Mesothelial cell of epicardium (in vitro differentiated cells): ENCODE data around the gene ACOT7. TPM values are rescaled to one million over a fixed set of nuclear protein-coding genes. Genes with fewer than 3 reads are reported as not detected.
"Not testable (repeated sequence)": the region's sequence is repeated elsewhere in the genome, so short reads cannot be mapped to it uniquely, and the experiment has no call there.

ENCODE experiments used
- DNase-seq, 2 experiments: peaks; one replicate each; pipeline ENCODE4 v3.0.0; 2021; ENCODE audit warnings: low spot score in 2 of 2; ENCODE audit not compliant: unreplicated experiment in 2 of 2
- H3K27ac Mint-ChIP-seq: 2 replicates; pipeline ENCODE4 v1.8.0; 2021; ENCODE audit warnings: mixed read lengths
- H3K27me3 Mint-ChIP-seq: 2 replicates; pipeline ENCODE4 v1.8.0; 2021; ENCODE audit warnings: low read depth, mixed read lengths
- H3K36me3 Mint-ChIP-seq: 2 replicates; pipeline ENCODE4 v1.8.0; 2021; ENCODE audit warnings: mixed read lengths
- H3K4me1 Mint-ChIP-seq: 2 replicates; pipeline ENCODE4 v1.8.0; 2021; ENCODE audit warnings: mixed read lengths
- H3K4me3 Mint-ChIP-seq: 2 replicates; pipeline ENCODE4 v1.8.0; 2021; ENCODE audit warnings: mild to moderate bottlenecking, moderate library complexity, mixed read lengths
- H3K9me3 Mint-ChIP-seq: 2 replicates; pipeline ENCODE4 v1.8.0; 2021; ENCODE audit warnings: mixed read lengths
- total RNA-seq: library from RNA; stranded (reverse); gene quantifications from 3 replicates; pipeline ENCODE4 v1.2.1, GENCODE V29; 2021
- TF ChIP-seq, protein P1 (sequence below): fragments of 200-600 bp; sonication (generic); IDR thresholded peaks from one replicate; pipeline ENCODE4 v1.5.0; 2021; ENCODE audit warnings: antibody characterized with exemption; ENCODE audit not compliant: unreplicated experiment

Gene ACOT7
- total RNA-seq, result 17.4 to 21.3 TPM (median 20.3 TPM) in 3 replicates

- Mint-ChIP-seq H3K4me3 (peak within 1 kb of the TSS; percentile 76), H3K4me1 (peaks cover 14% of the 10 kb centered on the region), H3K9me3 (no peaks in the 10 kb centered on the region), H3K36me3 (no peaks in the 10 kb centered on the region), H3K27me3 (peaks cover 13% of the 10 kb centered on the region), H3K27ac (peak within 1 kb of the TSS; percentile 99)
- DNase-seq, result peak; percentile 81 to 85
- TF ChIP-seq, protein P1, sequence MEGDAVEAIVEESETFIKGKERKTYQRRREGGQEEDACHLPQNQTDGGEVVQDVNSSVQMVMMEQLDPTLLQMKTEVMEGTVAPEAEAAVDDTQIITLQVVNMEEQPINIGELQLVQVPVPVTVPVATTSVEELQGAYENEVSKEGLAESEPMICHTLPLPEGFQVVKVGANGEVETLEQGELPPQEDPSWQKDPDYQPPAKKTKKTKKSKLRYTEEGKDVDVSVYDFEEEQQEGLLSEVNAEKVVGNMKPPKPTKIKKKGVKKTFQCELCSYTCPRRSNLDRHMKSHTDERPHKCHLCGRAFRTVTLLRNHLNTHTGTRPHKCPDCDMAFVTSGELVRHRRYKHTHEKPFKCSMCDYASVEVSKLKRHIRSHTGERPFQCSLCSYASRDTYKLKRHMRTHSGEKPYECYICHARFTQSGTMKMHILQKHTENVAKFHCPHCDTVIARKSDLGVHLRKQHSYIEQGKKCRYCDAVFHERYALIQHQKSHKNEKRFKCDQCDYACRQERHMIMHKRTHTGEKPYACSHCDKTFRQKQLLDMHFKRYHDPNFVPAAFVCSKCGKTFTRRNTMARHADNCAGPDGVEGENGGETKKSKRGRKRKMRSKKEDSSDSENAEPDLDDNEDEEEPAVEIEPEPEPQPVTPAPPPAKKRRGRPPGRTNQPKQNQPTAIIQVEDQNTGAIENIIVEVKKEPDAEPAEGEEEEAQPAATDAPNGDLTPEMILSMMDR, result no peak
These were observed at the start of gene ACOT7 for GRCh38 chr1:6393400-6394187. ACOT7 (minus strand) TSS chr1:6393767; CDS start chr1:6393399, 368 bp downstream.

DNA sequence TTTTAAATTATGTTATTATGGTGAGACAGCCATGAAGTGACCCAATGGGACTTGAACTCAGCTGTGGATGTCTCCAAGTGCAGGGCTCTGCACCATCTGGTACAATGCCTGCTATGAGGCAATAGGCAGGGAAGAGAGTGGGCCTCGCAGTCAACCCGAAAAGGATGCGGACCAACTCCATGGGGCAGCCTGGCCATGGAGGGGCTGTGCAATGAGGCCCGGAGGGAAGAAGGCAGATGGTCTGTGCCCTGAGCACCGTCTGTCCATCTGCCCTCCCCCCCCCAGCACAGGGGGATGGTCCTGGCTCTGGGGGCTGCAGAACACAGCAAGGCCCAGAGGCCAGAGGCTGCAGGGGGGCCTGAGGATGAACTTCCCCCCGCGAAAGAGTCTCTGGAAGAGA is 48.0 kb upstream of the ACOT7 start:
- Mint-ChIP-seq H3K27ac (no peak overlapping the region), H3K4me3 (no peak overlapping the region), H3K36me3 (no peaks in the 10 kb centered on the region), H3K9me3 (no peaks in the 10 kb centered on the region), H3K4me1 (peaks cover 3% of the 10 kb centered on the region), H3K27me3 (peaks cover 53% of the 10 kb centered on the region)
- TF ChIP-seq, protein P1, result no peak
- no peak for DNase-seq

GRCh38 chr1:6440198-6441126 is 46.9 kb upstream of the ACOT7 start:
- TF ChIP-seq, protein P1, result peak; percentile 24
- H3K4me1 Mint-ChIP-seq, result no peaks in the 10 kb centered on the region
- DNase-seq, result no peak
- no peaks in the 10 kb centered on the region for H3K36me3 Mint-ChIP-seq
- peak overlapping the region; percentile 24 for H3K4me3 Mint-ChIP-seq
- H3K9me3 Mint-ChIP-seq, result no peaks in the 10 kb centered on the region
- peaks cover 43% of the 10 kb centered on the region for H3K27me3 Mint-ChIP-seq
- H3K27ac Mint-ChIP-seq, result no peak overlapping the region

DNA sequence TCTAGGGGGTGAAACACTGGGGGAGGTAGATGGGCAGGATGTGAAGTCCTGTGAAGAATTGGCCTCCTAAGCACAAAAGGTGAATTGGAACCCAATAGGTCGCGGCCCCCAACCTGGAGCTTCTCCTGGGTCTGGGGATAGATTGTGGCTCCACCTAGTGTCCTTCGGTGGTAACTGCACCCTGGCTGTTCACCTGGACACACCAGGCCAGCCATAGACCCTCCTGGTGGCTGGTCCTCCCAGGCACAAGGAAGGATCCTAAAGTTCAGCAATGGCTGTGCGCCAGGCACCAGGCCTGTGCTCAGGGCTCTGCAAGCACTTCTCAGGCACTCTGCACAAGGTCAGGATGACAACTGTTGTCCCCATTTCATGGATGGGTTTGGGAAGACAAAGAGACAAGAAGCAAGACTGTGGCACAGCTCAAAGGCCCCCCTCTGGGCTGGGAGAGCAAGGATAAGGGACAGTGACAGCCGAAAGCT is 44.5 kb upstream of the ACOT7 start:
- H3K4me1 Mint-ChIP-seq, result no peaks in the 10 kb centered on the region
- no peak overlapping the region for H3K4me3 Mint-ChIP-seq
- H3K36me3 Mint-ChIP-seq, result no peaks in the 10 kb centered on the region
- H3K27ac Mint-ChIP-seq, result no peak overlapping the region
- no peaks in the 10 kb centered on the region for H3K9me3 Mint-ChIP-seq
- peak in 1 of 2 experiments; percentile 81 for DNase-seq
- TF ChIP-seq, protein P1, result peak; percentile 93
- H3K27me3 Mint-ChIP-seq, result peaks cover 41% of the 10 kb centered on the region

DNA sequence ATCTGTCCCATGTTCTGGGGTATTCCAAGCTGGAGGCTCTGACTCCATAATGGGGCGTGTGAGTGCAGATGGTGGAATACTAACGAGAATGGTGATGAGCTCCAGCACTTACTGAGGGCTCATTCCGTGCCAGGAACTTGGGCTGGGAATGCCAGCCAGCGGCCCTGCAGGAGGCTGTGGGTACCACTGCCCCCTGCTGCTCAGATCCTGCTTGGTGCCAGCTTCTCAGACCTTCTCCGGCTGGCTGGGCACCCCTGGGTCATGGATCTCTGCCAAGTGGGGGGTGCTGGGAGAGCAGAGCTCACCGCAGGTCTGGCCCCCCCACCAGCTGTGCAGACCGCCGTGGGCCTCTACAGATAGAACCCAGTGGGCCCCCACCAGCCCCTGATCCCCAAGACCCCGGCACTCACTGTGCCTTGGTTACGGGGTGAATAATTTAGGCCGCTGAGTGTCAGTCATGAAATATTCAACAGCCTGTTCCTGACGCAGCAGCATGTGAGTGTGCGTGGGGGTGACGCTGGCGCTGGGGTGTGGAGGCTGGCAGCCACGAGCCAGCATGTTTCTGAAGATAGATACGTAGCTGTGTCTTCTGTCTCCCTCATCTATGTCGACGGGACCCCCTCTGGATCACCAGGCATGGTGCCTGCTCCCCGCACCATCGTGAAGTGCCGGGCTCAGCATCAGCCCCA is 43.6 kb upstream of the ACOT7 start:
- peaks cover 41% of the 10 kb centered on the region for H3K27me3 Mint-ChIP-seq
- H3K27ac Mint-ChIP-seq, H3K4me1 Mint-ChIP-seq, H3K9me3 Mint-ChIP-seq, DNase-seq, H3K36me3 Mint-ChIP-seq, H3K4me3 Mint-ChIP-seq: not testable (repeated sequence)

- H3K27me3 Mint-ChIP-seq, result peaks cover 32% of the 10 kb centered on the region
- DNase-seq, result not testable (repeated sequence)
These were observed 42.7 kb upstream of the ACOT7 start for GRCh38 chr1:6436277-6436676.

More at GRCh38 chr1:6436277-6436676, 42.7 kb upstream of the ACOT7 start:
- H3K4me3 Mint-ChIP-seq, H3K36me3 Mint-ChIP-seq, H3K4me1 Mint-ChIP-seq, H3K9me3 Mint-ChIP-seq, H3K27ac Mint-ChIP-seq: not testable (repeated sequence)
